Activated CD4-positive, alpha-beta T cell treated with anti-CD3 and anti-CD28 coated beads for 36 hours (primary cell): ENCODE data around the gene SSH3. TPM values are rescaled to one million over a fixed set of nuclear protein-coding genes. Genes with fewer than 3 reads are reported as not detected.
"Not testable (repeated sequence)": the region's sequence is repeated elsewhere in the genome, so short reads cannot be mapped to it uniquely, and the experiment has no call there.

Experiments
- ATAC-seq: fragments of 200-7000 bp; cut with Tn5 transposase; one replicate; pipeline ENCODE4 v1.10.0; 2021; ENCODE audit warnings: mild to moderate bottlenecking, moderate library complexity
- CTCF ChIA-PET: fragments of 350-600 bp; sonication (Branson Sonifier 250); formaldehyde crosslinking; loops from one replicate; lab custom pipeline; 2021; ENCODE audit warnings: antibody characterized with exemption; lab: Charles Lee
- POLR2A ChIA-PET: fragments of 350-600 bp; sonication (Branson Sonifier 250); formaldehyde crosslinking; loops from one replicate; lab custom pipeline; 2021; ENCODE audit warnings: antibody characterized with exemption, inconsistent platforms; lab: Charles Lee
- DNase-seq: peaks from one replicate; pipeline ENCODE4 v3.0.0-alpha.2; 2020
- H3K27ac Mint-ChIP-seq: one replicate; pipeline ENCODE4 v1.8.0; 2021; ENCODE audit warnings: mixed read lengths
- H3K27me3 Mint-ChIP-seq: one replicate; pipeline ENCODE4 v1.8.0; 2021; ENCODE audit warnings: mixed read lengths
- H3K36me3 Mint-ChIP-seq: one replicate; pipeline ENCODE4 v1.8.0; 2021; ENCODE audit warnings: low read depth, mixed read lengths
- H3K4me1 Mint-ChIP-seq: one replicate; pipeline ENCODE4 v1.8.0; 2021; ENCODE audit warnings: mixed read lengths
- H3K4me3 Mint-ChIP-seq: one replicate; pipeline ENCODE4 v1.8.0; 2021; ENCODE audit warnings: mild to moderate bottlenecking, moderate library complexity, mixed read lengths
- H3K9me3 Mint-ChIP-seq: one replicate; pipeline ENCODE4 v1.8.0; 2021; ENCODE audit warnings: low read depth, mixed read lengths
- intact Hi-C, 2 experiments: fragments of 100-400 bp; cut with DNase I in 1 of 2; cut with micrococcal nuclease in 1 of 2; formaldehyde crosslinking; loops; one replicate each; pipeline versions ENCODE4 v1.14.2 to v1.15.1; 2022 to 2024; cut with DNase I, micrococcal nuclease
- total RNA-seq, 2 experiments: library from RNA; stranded (reverse); gene quantifications; one replicate each; pipeline ENCODE4 v1.2.3, GENCODE V29; 2021

SSH3 gene, protein sequence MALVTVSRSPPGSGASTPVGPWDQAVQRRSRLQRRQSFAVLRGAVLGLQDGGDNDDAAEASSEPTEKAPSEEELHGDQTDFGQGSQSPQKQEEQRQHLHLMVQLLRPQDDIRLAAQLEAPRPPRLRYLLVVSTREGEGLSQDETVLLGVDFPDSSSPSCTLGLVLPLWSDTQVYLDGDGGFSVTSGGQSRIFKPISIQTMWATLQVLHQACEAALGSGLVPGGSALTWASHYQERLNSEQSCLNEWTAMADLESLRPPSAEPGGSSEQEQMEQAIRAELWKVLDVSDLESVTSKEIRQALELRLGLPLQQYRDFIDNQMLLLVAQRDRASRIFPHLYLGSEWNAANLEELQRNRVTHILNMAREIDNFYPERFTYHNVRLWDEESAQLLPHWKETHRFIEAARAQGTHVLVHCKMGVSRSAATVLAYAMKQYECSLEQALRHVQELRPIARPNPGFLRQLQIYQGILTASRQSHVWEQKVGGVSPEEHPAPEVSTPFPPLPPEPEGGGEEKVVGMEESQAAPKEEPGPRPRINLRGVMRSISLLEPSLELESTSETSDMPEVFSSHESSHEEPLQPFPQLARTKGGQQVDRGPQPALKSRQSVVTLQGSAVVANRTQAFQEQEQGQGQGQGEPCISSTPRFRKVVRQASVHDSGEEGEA
- 10 to 100 TPM in 1 of 2 experiments, 1 to 10 TPM in 1; 6.0 to 11.1 TPM for total RNA-seq

DNA sequence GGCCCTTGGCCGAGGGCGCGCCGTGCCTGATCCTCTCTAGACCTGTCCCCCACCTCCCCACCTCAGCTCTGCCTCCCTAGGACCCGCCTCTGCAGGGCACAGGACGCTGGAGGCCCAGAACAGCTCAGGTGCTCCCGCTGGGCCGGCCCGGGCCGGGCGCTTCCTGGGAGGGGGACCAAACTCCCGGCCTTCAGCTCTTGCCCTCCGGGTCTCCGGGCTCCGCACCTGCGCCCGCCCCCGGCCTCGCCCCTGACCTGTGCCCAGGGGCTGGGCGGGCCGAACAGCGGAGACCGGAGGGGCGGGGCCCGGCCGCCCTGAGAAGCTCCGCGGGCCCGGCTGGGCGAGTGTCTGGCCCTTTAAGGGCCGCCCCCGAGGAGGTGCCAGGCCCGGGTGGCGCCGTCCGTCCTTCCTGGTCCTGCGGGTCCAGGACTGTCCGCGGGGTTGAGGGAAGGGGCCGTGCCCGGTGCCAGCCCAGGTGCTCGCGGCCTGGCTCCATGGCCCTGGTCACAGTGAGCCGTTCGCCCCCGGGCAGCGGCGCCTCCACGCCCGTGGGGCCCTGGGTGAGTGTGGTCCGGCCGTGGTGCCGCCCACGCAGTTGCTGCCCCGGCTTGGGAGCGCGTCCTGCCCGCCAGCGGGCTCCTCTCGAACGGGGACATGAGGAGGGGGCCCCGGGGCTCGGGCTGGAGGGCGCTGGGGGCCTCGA lies at the start of gene SSH3:
Gene SSH3 (plus strand): TSS at position 399 of the 703 bp plus-strand sequence. CDS start 96 bp downstream, at position 495.
- CTCF ChIA-PET = interaction anchor here (0.7 to 2.0 kb wide), 5 partner anchors 10 to 43 kb away, joined by 3 to 7 read pairs (median 5); no protein-coding TSS in a partner anchor
- POLR2A ChIA-PET = interaction anchor here (0.8 to 1.2 kb wide), 2 partner anchors 15 to 32 kb away, joined by 4 to 9 read pairs; partner anchors contain the start of gene ANKRD13D
- Mint-ChIP-seq H3K9me3 (no peaks in the 10 kb centered on the region), H3K4me1 (peaks cover 5% of the 10 kb centered on the region), H3K27ac (no peak within 1 kb of the TSS), H3K27me3 (no peaks in the 10 kb centered on the region), H3K4me3 (peak within 1 kb of the TSS; percentile 52), H3K36me3 (peaks cover 18% of the 10 kb centered on the region)
- ATAC-seq = peak; percentile 76
- DNase-seq = peak; percentile 57
- intact Hi-C loops = loop anchor here in 1 of 2 experiments (2.0 kb wide), 1 partner anchor 14 kb away; no protein-coding TSS in a partner anchor

DNA sequence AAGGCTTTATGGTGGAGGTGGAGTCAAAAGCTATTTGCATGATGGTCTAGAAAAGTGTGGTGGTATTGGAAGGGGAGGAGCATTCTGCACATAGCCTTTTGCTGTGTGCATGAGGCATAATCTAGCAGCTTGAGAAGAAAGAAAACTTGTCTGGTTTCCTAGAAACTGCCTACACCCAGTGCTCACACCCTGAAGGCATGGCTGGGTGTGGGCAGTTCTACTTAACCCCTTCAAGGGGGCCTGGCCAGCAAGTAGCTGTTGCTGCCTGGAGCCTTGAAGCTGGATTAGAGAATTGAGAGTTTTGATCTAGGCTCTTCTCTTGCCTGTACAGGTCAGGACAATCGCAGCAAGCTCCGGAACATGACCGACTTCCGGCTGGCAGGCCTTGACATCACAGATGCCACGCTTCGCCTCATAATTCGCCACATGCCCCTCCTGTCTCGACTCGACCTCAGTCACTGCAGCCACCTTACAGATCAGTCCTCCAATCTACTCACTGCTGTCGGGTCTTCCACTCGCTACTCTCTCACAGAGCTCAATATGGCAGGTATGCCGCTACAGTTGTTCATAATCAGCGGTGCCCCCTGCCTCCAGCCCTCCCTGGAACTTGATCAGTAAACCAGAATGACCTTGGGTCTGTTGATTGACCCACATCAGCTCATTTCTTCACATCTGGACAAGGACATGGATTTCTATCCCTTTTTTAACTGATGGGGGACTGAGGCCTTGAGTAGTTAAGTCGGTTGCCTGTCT lies 49.3 kb upstream of the SSH3 start:
- intact Hi-C loops = no loop called here

DNA sequence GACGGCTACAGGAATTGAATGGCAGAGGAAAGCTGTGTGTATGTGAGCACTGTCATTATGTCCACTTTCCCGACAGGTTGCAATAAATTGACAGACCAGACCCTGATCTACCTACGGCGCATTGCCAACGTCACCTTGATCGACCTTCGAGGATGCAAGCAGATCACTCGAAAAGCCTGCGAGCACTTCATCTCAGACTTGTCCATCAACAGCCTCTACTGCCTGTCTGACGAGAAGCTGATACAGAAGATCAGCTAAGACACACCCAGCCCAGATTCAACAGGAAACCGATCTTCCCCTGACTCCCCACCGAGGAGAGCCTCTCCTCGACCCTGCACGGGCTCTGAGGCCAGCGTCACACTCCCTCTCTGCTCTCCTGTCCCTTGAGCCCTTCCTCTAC lies 48.5 kb upstream of the SSH3 start:
- H3K27ac Mint-ChIP-seq = no peak overlapping the region
- peaks cover 60% of the 10 kb centered on the region for H3K36me3 Mint-ChIP-seq
- H3K4me3 Mint-ChIP-seq = no peak overlapping the region
- ATAC-seq (no peak), DNase-seq (no peak)
- H3K27me3 Mint-ChIP-seq = no peaks in the 10 kb centered on the region
- intact Hi-C loops = no loop called here
- H3K9me3 Mint-ChIP-seq = no peaks in the 10 kb centered on the region
- POLR2A ChIA-PET = interaction anchor here (1.3 kb wide), 1 partner anchor 15 kb away, joined by 4 read pairs; no protein-coding TSS in a partner anchor
- CTCF ChIA-PET = interaction anchor here (0.8 to 5.3 kb wide), 3 partner anchors 8 to 173 kb away, joined by 4 to 38 read pairs (median 5); no protein-coding TSS in a partner anchor
- H3K4me1 Mint-ChIP-seq = peaks cover 16% of the 10 kb centered on the region

More for the DNA sequence above, 49.3 kb upstream of the SSH3 start:
- H3K4me1 Mint-ChIP-seq = peaks cover 16% of the 10 kb centered on the region
- H3K27me3 Mint-ChIP-seq = no peaks in the 10 kb centered on the region
- H3K9me3 Mint-ChIP-seq = no peaks in the 10 kb centered on the region
- DNase-seq (no peak), ATAC-seq (no peak)
- H3K36me3 Mint-ChIP-seq = peaks cover 68% of the 10 kb centered on the region
- ChIA-PET CTCF (interaction anchor here (0.5 to 5.3 kb wide), 11 partner anchors 9 to 182 kb away, joined by 3 to 38 read pairs (median 5); no protein-coding TSS in a partner anchor), POLR2A (interaction anchor here (1.3 to 1.7 kb wide), 2 partner anchors 13 to 14 kb away, joined by 4 to 6 read pairs; no protein-coding TSS in a partner anchor)
- H3K4me3 Mint-ChIP-seq = no peak overlapping the region
- H3K27ac Mint-ChIP-seq = peak overlapping the region; percentile 45

DNA sequence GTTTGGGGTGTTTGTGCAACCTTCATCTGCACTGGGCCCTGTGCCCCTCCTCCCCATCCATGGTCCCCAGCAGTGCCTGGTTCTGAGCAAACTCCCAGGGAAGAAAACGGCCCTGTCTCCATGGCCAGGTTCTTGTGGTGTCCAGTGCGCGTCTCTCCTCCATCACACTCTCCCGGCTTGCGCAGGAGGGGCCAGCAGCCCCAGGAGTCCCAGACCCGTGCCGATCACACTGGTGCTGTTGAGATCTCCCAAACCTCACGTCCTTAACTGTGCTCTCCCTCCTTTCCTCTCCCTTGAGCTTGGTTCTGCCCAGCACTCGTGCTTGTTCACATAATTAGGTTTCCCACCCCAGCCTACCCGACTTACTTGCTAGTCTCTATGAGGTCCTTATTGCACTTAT lies 48.0 kb upstream of the SSH3 start:
- Mint-ChIP-seq H3K4me3 (no peak overlapping the region), H3K4me1 (peaks cover 16% of the 10 kb centered on the region), H3K36me3 (peaks cover 55% of the 10 kb centered on the region), H3K9me3 (no peaks in the 10 kb centered on the region), H3K27me3 (no peaks in the 10 kb centered on the region), H3K27ac (no peak overlapping the region)
- POLR2A ChIA-PET = interaction anchor here (1.3 kb wide), 1 partner anchor 15 kb away, joined by 3 read pairs; no protein-coding TSS in a partner anchor
- CTCF ChIA-PET = interaction anchor here (0.8 kb wide), 2 partner anchors 30 to 131 kb away, joined by 3 to 4 read pairs; no protein-coding TSS in a partner anchor
- intact Hi-C loops = no loop called here
- ATAC-seq = no peak
- no peak for DNase-seq

DNA sequence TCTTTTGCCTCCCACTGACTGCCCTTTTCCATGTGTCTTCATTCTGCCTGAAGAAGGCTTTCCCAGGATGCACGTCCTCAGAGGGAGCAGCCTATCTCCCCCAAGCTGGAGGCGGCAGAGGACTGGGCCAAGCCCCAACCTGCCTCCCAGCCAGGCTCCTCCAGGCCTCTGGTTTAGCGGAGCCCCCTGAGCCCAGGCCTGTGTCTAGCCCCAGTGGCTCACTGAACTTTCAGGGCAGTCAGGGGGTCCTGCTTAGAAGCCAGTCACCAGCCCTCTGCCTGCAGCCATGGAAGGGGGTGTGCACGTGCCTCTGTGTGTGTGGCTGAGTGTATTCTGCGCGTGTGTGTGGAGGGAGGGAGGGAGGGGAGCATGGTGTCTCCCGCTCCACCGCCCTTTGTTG lies 47.5 kb upstream of the SSH3 start:
- H3K36me3 Mint-ChIP-seq = peaks cover 50% of the 10 kb centered on the region
- H3K27ac Mint-ChIP-seq = peak overlapping the region; percentile 37
- DNase-seq (no peak), ATAC-seq (no peak)
- no peak overlapping the region for H3K4me3 Mint-ChIP-seq
- H3K4me1 Mint-ChIP-seq = peaks cover 16% of the 10 kb centered on the region
- H3K27me3 Mint-ChIP-seq = no peaks in the 10 kb centered on the region
- no peaks in the 10 kb centered on the region for H3K9me3 Mint-ChIP-seq
- ChIA-PET POLR2A (interaction anchor here (1.3 kb wide), 1 partner anchor 15 kb away, joined by 3 read pairs; no protein-coding TSS in a partner anchor), CTCF (interaction anchor here (0.8 kb wide), 2 partner anchors 29 to 131 kb away, joined by 3 to 4 read pairs; no protein-coding TSS in a partner anchor)
- intact Hi-C loops = no loop called here

DNA sequence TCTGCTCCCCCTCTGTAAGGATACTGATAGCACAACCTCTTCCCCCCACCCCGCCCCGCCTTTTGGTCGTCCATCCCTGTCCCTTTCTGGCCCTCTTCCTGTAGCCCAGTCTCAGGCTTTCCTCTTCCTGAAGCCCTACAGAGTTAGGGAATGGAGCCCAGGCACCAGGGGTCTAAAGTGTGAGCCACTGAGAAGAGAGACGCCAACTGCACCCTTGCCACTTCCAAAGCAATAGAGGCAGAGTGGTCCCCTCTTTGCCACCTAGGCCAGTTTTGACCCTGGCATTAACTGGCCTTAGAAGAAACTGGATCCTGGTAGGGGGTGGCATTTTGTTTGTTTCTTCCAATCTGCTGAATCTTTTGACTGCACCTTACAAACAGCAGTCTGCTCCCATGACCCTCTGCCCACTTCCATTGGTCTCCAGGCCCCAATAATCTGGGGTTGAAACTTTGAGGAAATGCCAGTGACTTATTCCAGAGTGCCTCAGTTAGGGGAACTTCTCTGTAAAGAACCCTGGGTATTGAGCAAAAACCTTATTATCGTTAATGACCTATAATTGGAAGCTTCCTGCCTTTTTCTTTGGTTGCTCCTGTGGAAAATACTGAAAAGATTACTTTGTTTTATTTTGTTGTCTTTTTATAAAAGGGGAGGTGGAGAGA lies 46.7 kb upstream of the SSH3 start:
- POLR2A ChIA-PET = interaction anchor here (0.6 to 1.3 kb wide), 2 partner anchors 16 to 126 kb away, joined by 3 to 5 read pairs; no protein-coding TSS in a partner anchor

DNA sequence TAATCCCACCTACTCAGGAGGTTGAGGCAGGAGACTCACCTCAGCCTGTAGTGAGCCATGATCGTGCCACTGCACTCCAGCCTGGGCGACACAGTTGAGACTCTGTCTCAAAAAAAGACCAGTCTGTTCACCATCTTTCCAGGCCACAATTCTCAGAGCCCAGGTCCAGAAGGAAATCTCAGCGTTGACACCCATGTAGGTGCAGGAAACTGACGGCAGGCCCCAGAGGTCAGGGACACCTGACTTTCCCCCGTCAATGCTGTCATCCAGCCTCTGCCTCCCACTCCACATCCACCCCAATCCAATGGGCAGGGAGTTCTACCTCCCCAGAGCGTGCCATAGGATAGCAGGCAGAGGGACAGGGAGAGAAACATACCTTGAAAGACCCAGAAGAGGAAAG lies 42.9 kb upstream of the SSH3 start:
- ChIA-PET POLR2A (no interaction called here), CTCF (no interaction called here)
- Mint-ChIP-seq H3K4me1 (peaks cover 44% of the 10 kb centered on the region), H3K9me3 (no peaks in the 10 kb centered on the region), H3K27me3 (no peaks in the 10 kb centered on the region), H3K4me3 (no peak overlapping the region), H3K27ac (no peak overlapping the region), H3K36me3 (peaks cover 13% of the 10 kb centered on the region)
- ATAC-seq (no peak), DNase-seq (no peak)
- intact Hi-C loops = no loop called here

More for the DNA sequence above, 46.7 kb upstream of the SSH3 start:
- ATAC-seq = no peak
- H3K9me3 Mint-ChIP-seq = no peaks in the 10 kb centered on the region
- CTCF ChIA-PET = interaction anchor here (0.6 to 0.9 kb wide), 2 partner anchors 14 to 16 kb away, joined by 3 to 4 read pairs; no protein-coding TSS in a partner anchor
- no peak for DNase-seq
- H3K27ac Mint-ChIP-seq = no peak overlapping the region
- intact Hi-C loops = no loop called here
- H3K4me1 Mint-ChIP-seq = peaks cover 21% of the 10 kb centered on the region
- no peak overlapping the region for H3K4me3 Mint-ChIP-seq
- peaks cover 43% of the 10 kb centered on the region for H3K36me3 Mint-ChIP-seq
- no peaks in the 10 kb centered on the region for H3K27me3 Mint-ChIP-seq

DNA sequence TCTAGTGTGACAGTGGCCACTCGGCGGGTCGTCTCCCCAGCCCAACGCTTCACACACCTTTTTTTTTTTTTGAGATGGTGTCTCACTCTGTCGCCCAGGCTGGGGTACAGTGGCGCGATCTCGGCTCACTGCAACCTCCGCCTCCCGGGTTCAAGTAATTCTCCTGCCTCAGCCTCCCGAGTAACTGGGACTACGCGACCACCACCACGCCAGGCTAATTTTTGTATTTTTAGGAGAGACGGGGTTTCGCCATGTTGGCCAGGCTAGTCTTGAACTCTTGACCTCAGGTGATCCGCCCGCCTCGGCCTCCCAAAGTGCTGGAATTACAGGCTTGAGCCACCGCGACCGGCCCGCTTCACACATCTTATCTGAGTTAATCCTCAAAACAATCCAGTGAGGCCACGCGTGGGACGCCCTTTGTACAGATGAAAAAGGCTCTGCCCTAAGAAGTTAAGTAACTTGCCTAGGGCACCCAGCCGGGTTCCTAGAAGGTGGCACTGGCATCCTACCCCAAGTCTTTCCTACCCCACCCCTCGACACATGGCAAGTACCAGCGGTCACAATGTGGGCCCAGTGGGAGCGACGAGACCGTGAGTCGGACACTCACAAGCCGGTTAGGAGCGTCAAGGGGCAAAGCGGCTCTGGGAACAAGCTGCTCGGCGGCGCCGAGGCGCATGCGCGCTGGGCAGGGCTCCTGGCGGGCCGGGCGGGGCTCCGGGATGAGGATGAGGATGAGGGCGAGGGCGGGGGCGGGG lies 42.3 kb upstream of the SSH3 start:
- ATAC-seq, H3K9me3 Mint-ChIP-seq, H3K36me3 Mint-ChIP-seq, H3K27ac Mint-ChIP-seq, H3K27me3 Mint-ChIP-seq, intact Hi-C loops: not testable (repeated sequence)
- peaks cover 50% of the 10 kb centered on the region for H3K4me1 Mint-ChIP-seq
- POLR2A ChIA-PET = interaction anchor here (1.9 kb wide), 1 partner anchor 56 kb away, joined by 5 read pairs; no protein-coding TSS in a partner anchor
- peak overlapping the region; percentile 58 for H3K4me3 Mint-ChIP-seq
- peak; percentile 75 for DNase-seq
- CTCF ChIA-PET = interaction anchor here (0.9 to 4.3 kb wide), 10 partner anchors 9 to 121 kb away, joined by 3 to 44 read pairs (median 10); partner anchors contain the start of gene SSH3

DNA sequence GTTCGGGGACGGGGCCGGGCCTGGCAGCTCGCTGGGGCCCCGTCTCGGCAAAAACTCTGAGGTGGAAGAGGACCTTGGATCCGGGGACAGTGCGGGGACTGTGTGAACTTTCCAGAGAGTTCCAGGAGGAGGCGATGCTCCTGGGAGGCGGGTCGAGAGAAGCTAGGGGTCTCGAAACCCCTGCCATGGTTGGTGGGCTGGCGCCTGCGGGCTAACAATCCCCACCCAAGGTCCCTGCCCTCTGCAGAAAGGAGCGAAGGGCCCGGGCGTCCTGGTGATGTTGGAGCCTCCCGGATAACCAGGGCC lies 41.7 kb upstream of the SSH3 start:
- no peaks in the 10 kb centered on the region for H3K9me3 Mint-ChIP-seq
- H3K27ac Mint-ChIP-seq = no peak overlapping the region
- ChIA-PET CTCF (interaction anchor here (0.6 to 4.3 kb wide), 18 partner anchors 10 to 121 kb away, joined by 3 to 44 read pairs (median 6); partner anchors contain the start of genes ANKRD13D and SSH3), POLR2A (interaction anchor here (1.5 to 1.9 kb wide), 2 partner anchors 20 to 56 kb away, joined by 5 to 7 read pairs; no protein-coding TSS in a partner anchor)
- H3K4me1 Mint-ChIP-seq = peaks cover 51% of the 10 kb centered on the region
- no peaks in the 10 kb centered on the region for H3K27me3 Mint-ChIP-seq
- intact Hi-C loops = no loop called here
- H3K36me3 Mint-ChIP-seq = peaks cover 7% of the 10 kb centered on the region
- H3K4me3 Mint-ChIP-seq = peak overlapping the region; percentile 26
- ATAC-seq (no peak), DNase-seq (no peak)
